Sciatic nerve (tissue), 2 donors: ENCODE measurements around the gene CACNA2D3. TPM values are rescaled to one million over a fixed set of nuclear protein-coding genes. Genes with fewer than 3 reads are reported as not detected.

Experiments
- ATAC-seq: fragments of 200-7000 bp; cut with Tn5 transposase; one replicate; pipeline ENCODE4 v1.9.1; 2020; ENCODE audit warnings: mild to moderate bottlenecking, moderate library complexity
- DNase-seq: peaks from one replicate; pipeline ENCODE4 v3.0.0-alpha.2; 2020; ENCODE audit warnings: low spot score
- intact Hi-C: fragments of 100-400 bp; cut with DNase I; formaldehyde crosslinking; loops from one replicate; pipeline ENCODE4 v1.14.2; 2022
- total RNA-seq: library from RNA; stranded (reverse); fragmentation: NEBNext Ultra II Directional; extraction: Animal tissue kit (Norgen Biotek cat#: 25700); gene quantifications from one replicate; pipeline ENCODE4 v1.2.1, GENCODE V29; 2021
- donor health status: DM: no; HTN: no; CAD: no.
- donor health status: DM: no; HTN: no; CAD: no.

CACNA2D3 gene
- total RNA-seq, 1 donor from 2014 or later, result 6.9 TPM

- ATAC-seq (no peak), DNase-seq (no peak)
- intact Hi-C loops, result no loop called here
Observed at GRCh38 chr3:54710954-54711353, 588.6 kb downstream of the CACNA2D3 start.

GRCh38 chr3:54712539-54712938 is 590.2 kb downstream of the CACNA2D3 start:
- DNase-seq, result no peak
- intact Hi-C loops, result no loop called here
- ATAC-seq, result no peak

GRCh38 chr3:54713031-54713430 is 590.7 kb downstream of the CACNA2D3 start:
- no peak for ATAC-seq
- no peak for DNase-seq
- intact Hi-C loops, result no loop called here

- intact Hi-C loops, result no loop called here
- ATAC-seq, result peak; percentile 42
- DNase-seq, result no peak
Observed at GRCh38 chr3:54713455-54713854, 591.1 kb downstream of the CACNA2D3 start.

GRCh38 chr3:54714035-54714434 is 591.7 kb downstream of the CACNA2D3 start:
- peak; percentile 65 for ATAC-seq
- intact Hi-C loops, result no loop called here
- no peak for DNase-seq

GRCh38 chr3:54717506-54717905 is 595.2 kb downstream of the CACNA2D3 start:
- intact Hi-C loops, result no loop called here
- DNase-seq, result no peak
- ATAC-seq, result no peak

- DNase-seq (no peak), ATAC-seq (no peak)
- intact Hi-C loops, result no loop called here
Observed at GRCh38 chr3:54719914-54720313, 597.6 kb downstream of the CACNA2D3 start.

GRCh38 chr3:54720604-54721003 is 598.3 kb downstream of the CACNA2D3 start:
- DNase-seq (no peak), ATAC-seq (no peak)
- intact Hi-C loops, result no loop called here

- intact Hi-C loops, result no loop called here
- no peak for DNase-seq
- ATAC-seq, result no peak
Observed at GRCh38 chr3:54731732-54732445, 609.5 kb downstream of the CACNA2D3 start.

- ATAC-seq (no peak), DNase-seq (no peak)
- intact Hi-C loops, result no loop called here
Observed at GRCh38 chr3:54733106-54734006, 611.0 kb downstream of the CACNA2D3 start.

- intact Hi-C loops, result no loop called here
- DNase-seq, result no peak
- no peak for ATAC-seq
Observed at GRCh38 chr3:54736459-54736858, 614.1 kb downstream of the CACNA2D3 start.

GRCh38 chr3:54743755-54744154 is 621.4 kb downstream of the CACNA2D3 start:
- ATAC-seq (no peak), DNase-seq (no peak)
- intact Hi-C loops, result no loop called here

- ATAC-seq (no peak), DNase-seq (no peak)
- intact Hi-C loops, result no loop called here
Observed at GRCh38 chr3:54744291-54744690, 621.9 kb downstream of the CACNA2D3 start.

GRCh38 chr3:54745843-54746242 is 623.5 kb downstream of the CACNA2D3 start:
- ATAC-seq (no peak), DNase-seq (no peak)
- intact Hi-C loops, result no loop called here

- DNase-seq (no peak), ATAC-seq (peak; percentile 20)
- intact Hi-C loops, result no loop called here
Observed at GRCh38 chr3:54746722-54747121, 624.4 kb downstream of the CACNA2D3 start.

GRCh38 chr3:54755756-54756155 is 633.4 kb downstream of the CACNA2D3 start:
- ATAC-seq, result no peak
- intact Hi-C loops, result no loop called here
- no peak for DNase-seq

GRCh38 chr3:54756330-54756731 is 634.0 kb downstream of the CACNA2D3 start:
- DNase-seq, result no peak
- ATAC-seq, result no peak
- intact Hi-C loops, result no loop called here

- intact Hi-C loops, result no loop called here
- no peak for ATAC-seq
Observed at GRCh38 chr3:54758461-54758860, 636.1 kb downstream of the CACNA2D3 start.

GRCh38 chr3:54759166-54759565 is 636.8 kb downstream of the CACNA2D3 start:
- DNase-seq (no peak), ATAC-seq (no peak)
- intact Hi-C loops, result no loop called here

More at GRCh38 chr3:54758461-54758860, 636.1 kb downstream of the CACNA2D3 start:
- no peak for DNase-seq

- DNase-seq (no peak), ATAC-seq (peak; percentile 32)
- intact Hi-C loops, result no loop called here
Observed at GRCh38 chr3:54760201-54760600, 637.8 kb downstream of the CACNA2D3 start.
